HepG2 (cell line): Measurements from ENCODE around the gene BBLN. TPM values are rescaled to one million over a fixed set of nuclear protein-coding genes. Genes with fewer than 3 reads are reported as not detected.
A peak's percentile ranks its signal among the peaks of the same experiment; 100 is the strongest.

Experiments used
- CC2D1A ChIP-seq: sonication (generic); formaldehyde crosslinking; IDR thresholded peaks from 2 replicates; pipeline ENCODE4 v1.8.1; 2023; ENCODE audit warnings: mild to moderate bottlenecking, missing genetic modification reagents
- CHD4 ChIP-seq: fragments of 200-600 bp; sonication (generic); IDR thresholded peaks from 2 replicates; pipeline ENCODE4 v1.7.0; 2017; ENCODE audit warnings: mild to moderate bottlenecking, low read length, borderline replicate concordance
- GMEB1 ChIP-seq: sonication (generic); formaldehyde crosslinking; IDR thresholded peaks from 2 replicates; pipeline ENCODE4 v1.5.1; 2020; ENCODE audit warnings: missing genetic modification reagents, mild to moderate bottlenecking, borderline replicate concordance
- JUN ChIP-seq: sonication (generic); formaldehyde crosslinking; IDR thresholded peaks from 2 replicates; pipeline ENCODE4 v1.4.0; 2020; ENCODE audit warnings: mild to moderate bottlenecking, missing genetic modification reagents
- KAT7 ChIP-seq: IDR thresholded peaks from 2 replicates; pipeline ENCODE4 v1.6.1; 2018; ENCODE audit warnings: borderline replicate concordance, missing compliant biosample characterization
- KAT8 ChIP-seq: IDR thresholded peaks from 2 replicates; pipeline ENCODE4 v1.6.1; 2016; ENCODE audit warnings: missing genetic modification reagents, missing compliant biosample characterization
- KDM3A ChIP-seq: IDR thresholded peaks from 2 replicates; pipeline ENCODE4 v1.6.1; 2018; ENCODE audit warnings: low read depth, missing compliant biosample characterization
- KLF6 ChIP-seq: IDR thresholded peaks from 2 replicates; pipeline ENCODE4 v1.8.0; 2016; ENCODE audit warnings: missing biosample characterization, missing genetic modification reagents
- KLF9 ChIP-seq: IDR thresholded peaks from 2 replicates; pipeline ENCODE4 v1.6.1; 2016; ENCODE audit warnings: low read depth
- MIER2 ChIP-seq: IDR thresholded peaks from 2 replicates; pipeline ENCODE4 v1.6.1; 2016; ENCODE audit warnings: missing biosample characterization, missing genetic modification reagents
- NR2C2 ChIP-seq: sonication (generic); formaldehyde crosslinking; IDR thresholded peaks from 2 replicates; pipeline ENCODE4 v1.4.0; 2020; ENCODE audit warnings: missing genetic modification reagents, mild to moderate bottlenecking, moderate library complexity, borderline replicate concordance
- NR2F2 ChIP-seq: IDR thresholded peaks from 2 replicates; pipeline ENCODE4 v1.6.1; 2012; ENCODE audit warnings: low read depth, inconsistent platforms, borderline replicate concordance
- ZBTB8A ChIP-seq: sonication (generic); formaldehyde crosslinking; IDR thresholded peaks from 2 replicates; pipeline ENCODE4 v1.4.0; 2020; ENCODE audit warnings: mild to moderate bottlenecking, low read depth, missing genetic modification reagents, borderline replicate concordance
- ZNF224 ChIP-seq: sonication (generic); formaldehyde crosslinking; IDR thresholded peaks from 2 replicates; pipeline ENCODE4 v1.5.0; 2020; ENCODE audit warnings: mild to moderate bottlenecking, missing genetic modification reagents
- ZNF225 ChIP-seq: sonication (generic); formaldehyde crosslinking; IDR thresholded peaks from 2 replicates; pipeline ENCODE4 v1.4.0; 2020; ENCODE audit warnings: mild to moderate bottlenecking, missing genetic modification reagents
- ZNF567 ChIP-seq: sonication (generic); formaldehyde crosslinking; IDR thresholded peaks from 2 replicates; pipeline ENCODE4 v1.8.1; 2023; ENCODE audit warnings: mild to moderate bottlenecking, missing genetic modification reagents, borderline replicate concordance
- ZNF720 ChIP-seq: sonication (generic); formaldehyde crosslinking; IDR thresholded peaks from 2 replicates; pipeline ENCODE4 v1.4.0; 2020; ENCODE audit warnings: missing genetic modification reagents
- ZNF781 ChIP-seq: sonication (generic); formaldehyde crosslinking; IDR thresholded peaks from 2 replicates; pipeline ENCODE4 v1.5.1; 2020; ENCODE audit warnings: borderline replicate concordance, mild to moderate bottlenecking, missing genetic modification reagents; ENCODE audit errors: not compliant biosample characterization
- ZUFSP ChIP-seq: sonication (generic); formaldehyde crosslinking; IDR thresholded peaks from 2 replicates; pipeline ENCODE4 v1.9.0; 2021; ENCODE audit warnings: missing genetic modification reagents, mild to moderate bottlenecking, borderline replicate concordance
- polyA plus RNA-seq, 8 experiments: library from polyadenylated mRNA; depleted of rRNA in 3 of 8; stranded (reverse) in 7 of 8; unstranded in 1 of 8; fragments of >200 nt; fragmentation: Illumina TruSeq in 4 of 8; extraction: Trizol in 4 of 8; gene quantifications; 2 replicates each; pipeline versions ENCODE4 v1.2.1 to v1.2.3, GENCODE V29; 2011 to 2016; ENCODE audit warnings: low read depth in 4 of 8, missing spikeins in 1 of 8, mixed read lengths in 1 of 8; ENCODE audit not compliant: insufficient read depth in 1 of 8
- total RNA-seq, 5 experiments: library from RNA; depleted of rRNA; stranded (reverse); fragments of >200 nt; fragmentation: Illumina TruSeq; extraction: Trizol; gene quantifications; 2 replicates each; pipeline ENCODE4 v1.2.3, GENCODE V29; 2016; ENCODE audit warnings: low read depth in 1 of 5
- TF ChIP-seq, protein P1 (sequence below): sonication (generic); formaldehyde crosslinking; IDR thresholded peaks from 2 replicates; pipeline ENCODE4 v1.4.0; 2020; ENCODE audit warnings: missing genetic modification reagents
- TF ChIP-seq, protein P2 (sequence below): sonication (generic); formaldehyde crosslinking; IDR thresholded peaks from 2 replicates; pipeline ENCODE4 v1.4.0; 2020; ENCODE audit warnings: missing genetic modification reagents, borderline replicate concordance
- TF ChIP-seq, protein P3 (sequence below), 2 experiments: sonication (generic) in 1 of 2; formaldehyde crosslinking in 1 of 2; IDR thresholded peaks; 2 replicates each; pipeline versions ENCODE4 v1.5.1 to v1.6.1; 2011 to 2020; ENCODE audit warnings: borderline replicate concordance in 1 of 2, low read depth in 1 of 2, low read length in 1 of 2, mild to moderate bottlenecking in 1 of 2, missing genetic modification reagents in 1 of 2, moderate library complexity in 1 of 2

The BBLN gene
- total and polyA plus RNA-seq, 2 of the 13 experiments (the other 11 are each of a cell fraction or from before 2014, with no cell fraction given), result 27.6 to 33.1 TPM

DNA sequence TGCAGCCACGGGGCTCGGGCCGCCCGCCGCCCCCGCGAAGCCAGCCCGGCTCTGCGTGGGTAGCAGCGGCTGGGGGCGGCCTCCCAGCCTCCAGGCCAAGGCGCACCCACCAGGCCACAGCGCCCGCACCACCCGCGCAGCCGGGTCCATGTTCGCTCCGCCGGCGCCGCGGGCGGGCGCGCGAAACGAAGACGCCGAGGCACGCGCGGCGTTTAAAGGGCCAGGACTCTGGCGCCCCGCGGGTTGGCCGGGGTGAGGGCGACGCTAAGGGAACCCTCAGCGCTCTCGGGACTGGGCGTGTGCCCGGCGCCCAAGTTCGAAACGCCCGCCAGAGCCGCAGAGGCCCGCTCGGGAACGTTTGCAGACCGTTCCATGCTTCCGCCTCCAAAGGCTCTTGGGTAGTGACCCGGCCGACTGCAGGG, 32.5 kb upstream of the BBLN start, which contains the start of gene PTGES2 (continued):
- TF ChIP-seq KDM3A (no peak), CHD4 (no peak), GMEB1 (CRISPR knock-in tag) (peak; percentile 66; the same call in 1 of the 2 replicates), KAT7 (0 out of 2 replicates have a peak, but pooled peaks have one; percentile 20), ZBTB8A (CRISPR knock-in tag) (no peak), ZNF720 (CRISPR knock-in tag) (no peak), KLF6 (CRISPR knock-in tag) (no peak), MIER2 (CRISPR knock-in tag) (no peak), ZUFSP (CRISPR knock-in tag) (no peak), KLF9 (CRISPR knock-in tag) (no peak), ZNF225 (CRISPR knock-in tag) (peak; percentile 44; the same call in 1 of the 2 replicates), ZNF567 (0 out of 2 replicates have a peak, but pooled peaks have one; percentile 79), NR2F2 (no peak), ZNF224 (no peak), JUN (CRISPR knock-in tag) (no peak), ZNF781 (no peak), NR2C2 (CRISPR knock-in tag) (no peak; the same call in 1 of the 2 replicates), KAT8 (CRISPR knock-in tag) (no peak), CC2D1A (no peak)
- TF ChIP-seq, protein P1, sequence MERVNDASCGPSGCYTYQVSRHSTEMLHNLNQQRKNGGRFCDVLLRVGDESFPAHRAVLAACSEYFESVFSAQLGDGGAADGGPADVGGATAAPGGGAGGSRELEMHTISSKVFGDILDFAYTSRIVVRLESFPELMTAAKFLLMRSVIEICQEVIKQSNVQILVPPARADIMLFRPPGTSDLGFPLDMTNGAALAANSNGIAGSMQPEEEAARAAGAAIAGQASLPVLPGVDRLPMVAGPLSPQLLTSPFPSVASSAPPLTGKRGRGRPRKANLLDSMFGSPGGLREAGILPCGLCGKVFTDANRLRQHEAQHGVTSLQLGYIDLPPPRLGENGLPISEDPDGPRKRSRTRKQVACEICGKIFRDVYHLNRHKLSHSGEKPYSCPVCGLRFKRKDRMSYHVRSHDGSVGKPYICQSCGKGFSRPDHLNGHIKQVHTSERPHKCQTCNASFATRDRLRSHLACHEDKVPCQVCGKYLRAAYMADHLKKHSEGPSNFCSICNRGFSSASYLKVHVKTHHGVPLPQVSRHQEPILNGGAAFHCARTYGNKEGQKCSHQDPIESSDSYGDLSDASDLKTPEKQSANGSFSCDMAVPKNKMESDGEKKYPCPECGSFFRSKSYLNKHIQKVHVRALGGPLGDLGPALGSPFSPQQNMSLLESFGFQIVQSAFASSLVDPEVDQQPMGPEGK (CRISPR knock-in tag), result peak; percentile 17
- TF ChIP-seq, protein P2, sequence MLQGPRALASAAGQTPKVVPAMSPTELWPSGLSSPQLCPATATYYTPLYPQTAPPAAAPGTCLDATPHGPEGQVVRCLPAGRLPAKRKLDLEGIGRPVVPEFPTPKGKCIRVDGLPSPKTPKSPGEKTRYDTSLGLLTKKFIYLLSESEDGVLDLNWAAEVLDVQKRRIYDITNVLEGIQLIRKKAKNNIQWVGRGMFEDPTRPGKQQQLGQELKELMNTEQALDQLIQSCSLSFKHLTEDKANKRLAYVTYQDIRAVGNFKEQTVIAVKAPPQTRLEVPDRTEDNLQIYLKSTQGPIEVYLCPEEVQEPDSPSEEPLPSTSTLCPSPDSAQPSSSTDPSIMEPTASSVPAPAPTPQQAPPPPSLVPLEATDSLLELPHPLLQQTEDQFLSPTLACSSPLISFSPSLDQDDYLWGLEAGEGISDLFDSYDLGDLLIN (CRISPR knock-in tag), result no peak
- TF ChIP-seq, protein P3, sequence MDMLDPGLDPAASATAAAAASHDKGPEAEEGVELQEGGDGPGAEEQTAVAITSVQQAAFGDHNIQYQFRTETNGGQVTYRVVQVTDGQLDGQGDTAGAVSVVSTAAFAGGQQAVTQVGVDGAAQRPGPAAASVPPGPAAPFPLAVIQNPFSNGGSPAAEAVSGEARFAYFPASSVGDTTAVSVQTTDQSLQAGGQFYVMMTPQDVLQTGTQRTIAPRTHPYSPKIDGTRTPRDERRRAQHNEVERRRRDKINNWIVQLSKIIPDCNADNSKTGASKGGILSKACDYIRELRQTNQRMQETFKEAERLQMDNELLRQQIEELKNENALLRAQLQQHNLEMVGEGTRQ (IDR thresholded peaks at IDR 0.05; ENCODE audit: low read depth, low read length), result no peak
- TF ChIP-seq, protein P3 (CRISPR knock-in tag; IDR thresholded peaks at IDR 0.05; ENCODE audit: borderline replicate concordance), result no peak
